ENCODE data around the gene MICAL1. TPM values are rescaled to one million over a fixed set of nuclear protein-coding genes. Genes with fewer than 3 reads are reported as not detected.

Gene MICAL1
- total RNA-seq, 4 donors from 2014 or later: 20.0 to 27.1 (median 23.5) TPM

DNA sequence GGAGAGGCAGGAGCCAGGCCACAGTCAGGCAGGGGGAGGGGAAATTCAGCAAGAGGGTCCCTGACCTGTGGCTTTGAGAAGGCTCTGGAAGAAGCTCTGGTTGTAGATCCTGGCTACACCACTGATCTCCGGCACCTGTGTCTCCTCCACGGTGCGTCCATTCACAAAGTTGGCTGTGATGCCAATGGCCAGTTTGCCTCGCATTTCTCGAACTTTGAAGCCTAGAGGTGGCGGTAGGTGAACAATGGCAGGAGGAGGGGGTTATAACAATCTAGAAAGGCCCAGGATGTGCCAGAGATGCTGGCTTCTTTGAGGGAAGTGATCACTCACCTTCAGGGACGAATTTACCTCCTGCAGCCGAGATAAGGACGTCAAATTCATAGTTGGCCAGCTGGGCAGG lies 3.4 kb downstream of the MICAL1 start:
- WGBS: 97% methylated on average over 9 of the region's 9 CpGs
- no peak overlapping the region for H3K27ac ChIP-seq (replicated peaks in 1 of 4)
- TF ChIP-seq POLR2A (IDR thresholded peaks at IDR 0.05; ENCODE audit: low read depth): no peak
- no peak for TF ChIP-seq EP300 (IDR thresholded peaks at IDR 0.05)
- TF ChIP-seq, protein P1, sequence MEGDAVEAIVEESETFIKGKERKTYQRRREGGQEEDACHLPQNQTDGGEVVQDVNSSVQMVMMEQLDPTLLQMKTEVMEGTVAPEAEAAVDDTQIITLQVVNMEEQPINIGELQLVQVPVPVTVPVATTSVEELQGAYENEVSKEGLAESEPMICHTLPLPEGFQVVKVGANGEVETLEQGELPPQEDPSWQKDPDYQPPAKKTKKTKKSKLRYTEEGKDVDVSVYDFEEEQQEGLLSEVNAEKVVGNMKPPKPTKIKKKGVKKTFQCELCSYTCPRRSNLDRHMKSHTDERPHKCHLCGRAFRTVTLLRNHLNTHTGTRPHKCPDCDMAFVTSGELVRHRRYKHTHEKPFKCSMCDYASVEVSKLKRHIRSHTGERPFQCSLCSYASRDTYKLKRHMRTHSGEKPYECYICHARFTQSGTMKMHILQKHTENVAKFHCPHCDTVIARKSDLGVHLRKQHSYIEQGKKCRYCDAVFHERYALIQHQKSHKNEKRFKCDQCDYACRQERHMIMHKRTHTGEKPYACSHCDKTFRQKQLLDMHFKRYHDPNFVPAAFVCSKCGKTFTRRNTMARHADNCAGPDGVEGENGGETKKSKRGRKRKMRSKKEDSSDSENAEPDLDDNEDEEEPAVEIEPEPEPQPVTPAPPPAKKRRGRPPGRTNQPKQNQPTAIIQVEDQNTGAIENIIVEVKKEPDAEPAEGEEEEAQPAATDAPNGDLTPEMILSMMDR (IDR thresholded peaks at IDR 0.05): no peak
- no peaks in the 10 kb centered on the region for H3K9me3 ChIP-seq
- intact Hi-C loops (cut with DNase I): no loop called here
- H3K27me3 ChIP-seq: no peaks in the 10 kb centered on the region
- H3K4me1 ChIP-seq: peaks cover 20 to 33% (median 29%) of the 10 kb centered on the region in 4 donors
- DNase-seq (ENCODE audit: extremely low spot score): no peak
- H3K4me3 ChIP-seq: no peak overlapping the region
- peaks cover 0 to 18% (median 14%) of the 10 kb centered on the region in 4 donors for H3K36me3 ChIP-seq

DNA sequence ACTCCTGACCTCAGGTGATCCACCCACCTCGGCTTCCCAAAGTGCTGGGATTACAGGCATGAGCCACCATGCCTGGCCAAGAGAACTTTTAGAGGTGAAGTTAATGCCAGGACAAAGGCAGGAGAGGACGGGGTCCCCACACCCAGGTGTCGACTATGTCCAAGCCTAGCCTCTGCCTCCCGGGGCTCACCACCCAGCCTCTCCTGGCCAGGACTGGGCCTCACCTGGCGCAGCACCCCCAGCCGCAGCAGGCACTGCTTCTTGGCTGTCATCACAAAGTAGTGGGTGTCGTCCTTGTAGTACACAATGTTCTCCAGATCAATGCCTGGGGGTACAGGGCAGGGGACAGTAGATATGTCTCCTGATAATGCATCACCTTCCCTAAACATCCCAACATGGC lies 4.2 kb downstream of the MICAL1 start:
- WGBS: 94% methylated on average over 5 of the region's 7 CpGs
- no peaks in the 10 kb centered on the region for H3K9me3 ChIP-seq

DNA sequence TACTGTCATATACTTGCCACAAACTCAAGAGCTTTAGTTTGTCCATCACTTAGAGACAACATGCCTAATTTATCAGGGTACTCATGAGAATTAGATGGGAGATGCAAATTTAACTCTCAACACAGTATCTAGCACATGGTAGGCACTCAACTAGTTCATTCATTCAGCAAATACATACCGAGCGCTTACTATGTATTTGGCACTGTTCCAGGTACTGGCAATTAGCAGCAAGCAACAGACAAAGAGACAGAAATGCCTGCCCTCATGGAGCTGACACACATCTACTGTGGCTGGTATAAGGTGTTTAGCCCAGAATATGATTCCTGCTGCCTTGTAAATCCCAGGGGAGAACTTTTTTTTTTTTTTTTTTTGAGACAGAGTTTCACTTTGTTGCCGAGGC lies 4.8 kb downstream of the MICAL1 start:
- Histone ChIP-seq H3K9me3 (no peaks in the 10 kb centered on the region), H3K27me3 (no peaks in the 10 kb centered on the region), H3K27ac (replicated peaks in 1 of 4) (no peak overlapping the region), H3K36me3 (peaks cover 0 to 32% (median 24%) of the 10 kb centered on the region in 4 donors), H3K4me1 (peaks cover 10 to 20% (median 17%) of the 10 kb centered on the region in 4 donors), H3K4me3 (no peak overlapping the region)
- no peak for DNase-seq (ENCODE audit: extremely low spot score)
- intact Hi-C loops (cut with DNase I): no loop called here
- TF ChIP-seq, protein P1 (IDR thresholded peaks at IDR 0.05): no peak
- TF ChIP-seq EP300 (IDR thresholded peaks at IDR 0.05) (no peak), POLR2A (IDR thresholded peaks at IDR 0.05; ENCODE audit: low read depth) (no peak)
- 83% methylated on average over 2 of the region's 3 CpGs for WGBS

More for the DNA sequence above, 4.2 kb downstream of the MICAL1 start:
- no peak for TF ChIP-seq EP300 (IDR thresholded peaks at IDR 0.05)
- TF ChIP-seq, protein P1 (IDR thresholded peaks at IDR 0.05): no peak
- no peak for TF ChIP-seq POLR2AphosphoS5 (IDR thresholded peaks at IDR 0.05)
- no peak for TF ChIP-seq POLR2A (IDR thresholded peaks at IDR 0.05; ENCODE audit: low read depth)
- intact Hi-C loops (cut with DNase I): no loop called here
- Histone ChIP-seq H3K36me3 (peaks cover 0 to 26% (median 19%) of the 10 kb centered on the region in 4 donors), H3K27me3 (no peaks in the 10 kb centered on the region), H3K27ac (replicated peaks in 1 of 4) (no peak overlapping the region), H3K4me1 (peaks cover 14 to 25% (median 22%) of the 10 kb centered on the region in 4 donors), H3K4me3 (no peak overlapping the region)
- no peak for DNase-seq (ENCODE audit: extremely low spot score)

DNA sequence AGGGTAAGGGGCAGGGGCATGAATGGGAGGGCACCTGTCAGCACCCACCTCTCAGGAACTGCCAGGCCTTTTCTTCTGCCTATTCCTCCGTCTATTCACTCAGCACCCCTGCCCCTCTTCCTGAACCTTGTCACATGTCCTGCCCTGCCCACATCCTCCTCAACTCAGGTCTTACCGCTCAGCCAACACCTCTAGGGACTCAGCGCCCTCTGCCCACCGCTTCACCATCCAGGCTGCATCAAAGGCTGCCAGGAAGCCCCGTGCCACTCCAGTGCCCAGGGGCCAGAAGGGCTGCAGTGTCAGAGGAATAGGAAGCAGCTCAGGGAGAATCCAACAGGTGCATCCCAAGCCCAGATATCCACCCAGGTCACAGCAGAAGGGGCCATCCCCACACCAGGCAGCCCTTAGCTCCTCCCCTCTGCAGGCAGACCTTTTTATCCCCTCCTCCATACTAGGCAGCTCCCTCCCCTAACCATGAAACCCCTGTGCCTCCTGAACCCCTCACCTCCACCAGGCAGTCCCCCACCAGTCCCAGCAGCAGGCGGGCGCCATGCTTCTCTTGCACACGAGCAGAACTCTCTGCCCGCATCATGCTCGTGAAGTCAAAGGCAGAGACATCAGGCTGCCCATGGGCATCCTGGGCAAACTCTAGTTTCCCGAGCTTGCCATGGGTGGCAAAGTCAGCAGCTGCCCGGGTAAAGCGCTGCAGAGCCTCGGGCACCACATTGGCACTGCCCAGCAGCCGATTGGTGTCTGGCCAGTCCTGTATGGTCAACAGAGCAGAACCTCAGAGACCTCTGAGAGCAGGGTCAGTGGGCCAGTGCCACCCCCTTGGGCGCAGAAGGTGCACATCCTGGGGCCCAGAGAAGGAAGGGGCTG lies 5.5 kb downstream of the MICAL1 start:
- H3K27me3 ChIP-seq: no peaks in the 10 kb centered on the region
- TF ChIP-seq EP300 (IDR thresholded peaks at IDR 0.05) (no peak), POLR2A (IDR thresholded peaks at IDR 0.05; ENCODE audit: low read depth) (no peak), POLR2AphosphoS5 (IDR thresholded peaks at IDR 0.05) (no peak)
- TF ChIP-seq, protein P1 (IDR thresholded peaks at IDR 0.05): no peak
- H3K9me3 ChIP-seq: no peaks in the 10 kb centered on the region
- WGBS: 91% methylated on average over 10 of the region's 16 CpGs
- intact Hi-C loops (cut with DNase I): no loop called here
- DNase-seq (ENCODE audit: extremely low spot score): no peak
- peaks cover 3 to 39% (median 31%) of the 10 kb centered on the region in 4 donors for H3K36me3 ChIP-seq
- H3K4me1 ChIP-seq: peaks cover 10 to 17% (median 16%) of the 10 kb centered on the region in 4 donors
- no peak overlapping the region for H3K27ac ChIP-seq (replicated peaks in 1 of 4)
- H3K4me3 ChIP-seq: no peak overlapping the region

All from esophagus muscularis mucosa (tissue), 4 donors.